Stomach (tissue), 9 donors: ENCODE data around the gene TXNDC17. TPM values are rescaled to one million over a fixed set of nuclear protein-coding genes. Genes with fewer than 3 reads are reported as not detected.

Source experiments
- DNase-seq, 2 donors: peaks; one replicate each; pipeline versions ENCODE4 v3.0.0 to v3.0.0-alpha.2; 2013 to 2019
- H3K27ac ChIP-seq, 5 donors: fragments of 200-600 bp in 4 of 5; sonication (generic) in 4 of 5; one replicate each; pipeline ENCODE4 v1.5.1; 2013 to 2019; ENCODE audit warnings: mild to moderate bottlenecking in 1 of 5, moderate library complexity in 1 of 5
- H3K27me3 ChIP-seq, 3 donors: fragments of 200-600 bp; sonication (generic); one replicate each; pipeline ENCODE4 v1.5.1; 2017 to 2019; ENCODE audit warnings: mixed run types in 1 of 3
- H3K36me3 ChIP-seq, 4 donors: fragments of 200-600 bp; sonication (generic); 1 replicate in 3 of 4; 2 replicates in 1 of 4; pipeline ENCODE4 v1.5.1; 2016 to 2019
- H3K4me1 ChIP-seq, 4 donors: fragments of 200-600 bp; sonication (generic); one replicate each; pipeline ENCODE4 v1.5.1; 2016 to 2019
- H3K4me3 ChIP-seq, 4 donors: fragments of 200-600 bp; sonication (generic) in 3 of 4; one replicate each; pipeline ENCODE4 v1.5.1; 2016 to 2019; ENCODE audit warnings: mild to moderate bottlenecking in 1 of 4
- H3K9me3 ChIP-seq, 4 donors: fragments of 200-600 bp; sonication (generic); one replicate each; pipeline ENCODE4 v1.5.1; 2016 to 2019
- CTCF ChIP-seq, 7 experiments: fragments of 450-650 bp in 4 of 7; fragments of 200-600 bp in 3 of 7; sonication (generic) in 3 of 7; IDR thresholded peaks; one replicate each; pipeline ENCODE4 v1.5.1; 2016 to 2019; ENCODE audit warnings: antibody characterized with exemption in 7 of 7, control low read depth in 2 of 7, mild to moderate bottlenecking in 1 of 7
- EP300 ChIP-seq: sonication (generic); formaldehyde crosslinking; IDR thresholded peaks from one replicate; pipeline ENCODE4 v1.6.1; 2017; ENCODE audit warnings: antibody characterized with exemption
- POLR2A ChIP-seq, 4 donors: fragments of 450-650 bp; IDR thresholded peaks; one replicate each; pipeline ENCODE4 v1.6.1; 2016; ENCODE audit warnings: antibody characterized with exemption in 4 of 4, control low read depth in 2 of 4, mild to moderate bottlenecking in 1 of 4, moderate library complexity in 1 of 4
- POLR2AphosphoS5 ChIP-seq, 3 donors: sonication (generic); formaldehyde crosslinking; IDR thresholded peaks; one replicate each; pipeline ENCODE4 v1.6.1; 2016; ENCODE audit warnings: antibody characterized with exemption in 3 of 3
- WGBS, 5 donors: extraction: QIAGEN DNeasy Blood & Tissue Kit in 3 of 5; methylation state at CpG; one replicate each; pipeline versions ENCODE4 v1.1.5 to v1.1.7; 2013 to 2018; 5-methylcytosine and 5-hydroxymethylcytosine counted together
- intact Hi-C: fragments of 100-400 bp; cut with DNase I; formaldehyde crosslinking; loops from one replicate; pipeline ENCODE4 v1.15.1; 2023; ENCODE audit warnings: low total_unique reads
- polyA plus RNA-seq, 3 donors: library from polyadenylated mRNA; stranded (reverse); fragments of 200-250 nt; gene quantifications; one replicate each; pipeline ENCODE4 v1.2.3, GENCODE V29; 2013
- total RNA-seq, 5 donors: library from RNA; depleted of rRNA; stranded (reverse); fragments of >200 nt; gene quantifications; one replicate each; pipeline versions ENCODE4 v1.1.0 to v1.2.3, GENCODE V29; 2014 to 2016
- donor health status: healthy with polysubstance abuse.
- donor health status: Bipolar disorder and iron deficiency.
- donor health status: healthy.

TXNDC17 gene
- total and polyA plus RNA-seq, 8 donors = 28.7 to 375 (median 169) TPM; not detected in 1

GRCh38 chr17:6637458-6637840 is 3.4 kb upstream of the TXNDC17 start:
- Histone ChIP-seq H3K36me3 (peaks cover 9 to 29% (median 24%) of the 10 kb centered on the region in 4 donors), H3K4me3 (no peak overlapping the region), H3K4me1 (peaks cover 25 to 54% (median 39%) of the 10 kb centered on the region in 4 donors), H3K9me3 (no peaks in the 10 kb centered on the region), H3K27ac (no peak overlapping the region), H3K27me3 (no peaks in the 10 kb centered on the region)
- no peak for TF ChIP-seq POLR2A (IDR thresholded peaks at IDR 0.05)
- TF ChIP-seq CTCF (IDR thresholded peaks at IDR 0.05) = no peak
- no peak for TF ChIP-seq EP300
- no peak for TF ChIP-seq POLR2AphosphoS5 (IDR thresholded peaks at IDR 0.05)
- DNase-seq = no peak
- intact Hi-C loops = no loop called here
- WGBS, 5 donors = 93 to 97% (median 95%) methylated on average over 6 of the region's 6 CpGs

DNA sequence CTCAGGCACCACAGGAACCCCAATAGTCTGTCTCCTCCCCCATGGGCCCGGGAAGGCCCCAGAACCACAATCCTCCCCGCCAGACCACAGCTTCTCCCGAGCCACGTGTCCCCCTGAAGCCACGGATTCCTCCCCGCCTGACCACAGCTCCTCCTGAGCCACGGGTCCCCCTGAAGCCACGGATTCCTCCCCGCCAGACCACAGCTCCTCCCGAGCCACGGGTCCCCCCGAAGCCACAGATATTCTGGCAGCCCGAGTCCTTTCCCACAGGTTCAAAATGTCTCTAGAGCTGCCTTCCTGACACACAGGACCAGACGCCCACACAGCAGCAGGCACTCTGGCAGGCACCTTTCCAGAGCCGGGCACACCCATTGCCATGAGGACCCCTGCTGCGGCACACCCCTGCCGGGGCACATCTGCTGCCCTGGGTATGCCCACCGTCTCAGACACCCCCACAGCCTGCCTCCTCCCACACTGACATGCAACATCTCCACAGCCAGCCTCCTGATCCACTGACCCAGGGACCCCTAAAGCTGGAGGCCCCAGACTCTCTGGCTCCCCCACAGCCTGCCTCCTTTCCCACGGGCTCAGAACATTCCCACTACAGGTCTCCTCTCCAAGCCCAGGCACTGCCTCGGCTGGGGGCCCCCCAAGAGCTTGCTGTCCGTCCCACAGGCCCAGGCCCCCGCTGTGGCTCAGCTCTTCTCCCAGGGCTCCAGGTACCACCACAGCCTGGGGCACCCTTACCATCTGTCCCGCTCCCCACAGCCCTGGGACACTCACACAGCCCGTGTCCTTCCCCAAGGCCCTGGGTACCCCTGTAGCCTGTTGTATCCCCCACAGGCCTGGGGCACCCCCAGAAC is 2.6 kb upstream of the TXNDC17 start:
- WGBS, 5 donors = 76 to 87% (median 78%) methylated on average over 18 to 24 of the region's 24 CpGs
- H3K4me3 ChIP-seq = peak overlapping the region in 1 of 4 donors; percentile 92
- peaks cover 11 to 29% (median 20%) of the 10 kb centered on the region in 4 donors for H3K36me3 ChIP-seq
- peaks cover 25 to 61% (median 45%) of the 10 kb centered on the region in 4 donors for H3K4me1 ChIP-seq
- no peak for DNase-seq
- no peaks in the 10 kb centered on the region for H3K27me3 ChIP-seq
- H3K27ac ChIP-seq = no peak overlapping the region
- intact Hi-C loops = no loop called here
- H3K9me3 ChIP-seq = no peaks in the 10 kb centered on the region
- no peak for TF ChIP-seq EP300
- no peak for TF ChIP-seq CTCF (IDR thresholded peaks at IDR 0.05)
- TF ChIP-seq POLR2AphosphoS5 (IDR thresholded peaks at IDR 0.05) = no peak
- TF ChIP-seq POLR2A (IDR thresholded peaks at IDR 0.05) = no peak

- Histone ChIP-seq H3K9me3 (no peaks in the 10 kb centered on the region), H3K27ac (peak overlapping the region in 3 of 5 donors; percentile 85 to 90 (median 88)), H3K4me1 (peaks cover 25 to 65% (median 49%) of the 10 kb centered on the region in 4 donors), H3K4me3 (peak overlapping the region; percentile 68 to 92 (median 86)), H3K36me3 (peaks cover 7 to 29% (median 20%) of the 10 kb centered on the region in 4 donors), H3K27me3 (no peaks in the 10 kb centered on the region)
- no peak for TF ChIP-seq EP300
- no peak for TF ChIP-seq POLR2AphosphoS5 (IDR thresholded peaks at IDR 0.05)
- no peak for TF ChIP-seq POLR2A (IDR thresholded peaks at IDR 0.05)
- no peak for TF ChIP-seq CTCF (IDR thresholded peaks at IDR 0.05)
- intact Hi-C loops = no loop called here
- DNase-seq = no peak
- WGBS, 5 donors = 30 to 38% (median 36%) methylated on average over 11 to 15 of the region's 15 CpGs
Measured at GRCh38 chr17:6639014-6639585, 1.8 kb upstream of the TXNDC17 start.

GRCh38 chr17:6639586-6640535 is 999 bp upstream of the TXNDC17 start:
- 0 to 1% (median 1%) methylated on average over 41 to 67 of the region's 67 CpGs for WGBS, 5 donors
- Histone ChIP-seq H3K9me3 (no peaks in the 10 kb centered on the region), H3K4me3 (peak overlapping the region; percentile 68 to 92 (median 86)), H3K36me3 (peaks cover 10 to 29% (median 20%) of the 10 kb centered on the region in 4 donors), H3K27ac (peak overlapping the region; percentile 80 to 90 (median 85)), H3K4me1 (peaks cover 25 to 65% (median 49%) of the 10 kb centered on the region in 4 donors), H3K27me3 (no peaks in the 10 kb centered on the region)
- peak in 1 of 2 donors; percentile 74 for DNase-seq
- no peak for TF ChIP-seq POLR2A (IDR thresholded peaks at IDR 0.05)
- TF ChIP-seq POLR2AphosphoS5 (IDR thresholded peaks at IDR 0.05) = no peak
- TF ChIP-seq EP300 = no peak
- no peak for TF ChIP-seq CTCF (IDR thresholded peaks at IDR 0.05)
- intact Hi-C loops = no loop called here
